ENCODE results near the gene AMFR.

DNA sequence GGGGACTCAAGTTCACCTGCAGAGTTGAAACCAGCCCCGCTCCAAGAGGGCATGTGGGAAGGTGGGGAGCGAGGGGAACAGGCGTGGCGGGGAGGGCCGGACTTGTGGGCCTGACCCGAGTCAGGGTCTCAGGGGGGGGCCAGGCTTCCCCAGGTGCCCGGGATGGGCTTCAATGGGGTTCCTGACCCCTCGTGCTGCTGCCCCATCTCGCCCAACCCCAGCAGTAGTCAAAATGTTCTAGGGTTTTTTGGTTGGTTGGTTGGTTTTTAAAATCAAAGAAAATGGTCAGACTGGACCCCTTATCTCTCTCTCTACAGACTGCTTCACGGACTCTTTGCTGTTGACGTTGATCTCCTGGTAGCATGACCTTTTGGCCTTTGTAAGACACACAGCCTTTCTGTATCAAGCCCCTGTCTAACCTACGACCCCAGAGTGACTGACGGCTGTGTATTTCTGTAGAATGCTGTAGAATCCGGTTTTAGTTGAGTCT lies 69.5 kb downstream of the AMFR start:
- TF ChIP-seq, protein P1, sequence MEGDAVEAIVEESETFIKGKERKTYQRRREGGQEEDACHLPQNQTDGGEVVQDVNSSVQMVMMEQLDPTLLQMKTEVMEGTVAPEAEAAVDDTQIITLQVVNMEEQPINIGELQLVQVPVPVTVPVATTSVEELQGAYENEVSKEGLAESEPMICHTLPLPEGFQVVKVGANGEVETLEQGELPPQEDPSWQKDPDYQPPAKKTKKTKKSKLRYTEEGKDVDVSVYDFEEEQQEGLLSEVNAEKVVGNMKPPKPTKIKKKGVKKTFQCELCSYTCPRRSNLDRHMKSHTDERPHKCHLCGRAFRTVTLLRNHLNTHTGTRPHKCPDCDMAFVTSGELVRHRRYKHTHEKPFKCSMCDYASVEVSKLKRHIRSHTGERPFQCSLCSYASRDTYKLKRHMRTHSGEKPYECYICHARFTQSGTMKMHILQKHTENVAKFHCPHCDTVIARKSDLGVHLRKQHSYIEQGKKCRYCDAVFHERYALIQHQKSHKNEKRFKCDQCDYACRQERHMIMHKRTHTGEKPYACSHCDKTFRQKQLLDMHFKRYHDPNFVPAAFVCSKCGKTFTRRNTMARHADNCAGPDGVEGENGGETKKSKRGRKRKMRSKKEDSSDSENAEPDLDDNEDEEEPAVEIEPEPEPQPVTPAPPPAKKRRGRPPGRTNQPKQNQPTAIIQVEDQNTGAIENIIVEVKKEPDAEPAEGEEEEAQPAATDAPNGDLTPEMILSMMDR (IDR thresholded peaks at IDR 0.05) = no peak
- TF ChIP-seq POLR2A (IDR thresholded peaks at IDR 0.05) = no peak

All from stomach (tissue), 4 donors.